Measurements from ENCODE around the gene SFXN5. TPM values are rescaled to one million over a fixed set of nuclear protein-coding genes. Genes with fewer than 3 reads are reported as not detected.
"Not testable (repeated sequence)": the region's sequence is repeated elsewhere in the genome, so short reads cannot be mapped to it uniquely, and the experiment has no call there.

SFXN5 gene
- 8.2 and 13.3 TPM in 2 replicates for total RNA-seq (2014; rRNA removed; shearing (Covaris generic))

GRCh38 chr2:73071360-73072128, at the start of gene SFXN5:
Gene SFXN5, minus strand, starts transcription at chr2:73071712. Its CDS starts 7 bp downstream, at chr2:73071705.
- DNase-seq (ENCODE audit: low read depth in 1 of 2, low spot score in 2 of 2): peak; percentile 97 to 100
- Histone ChIP-seq H3K9me3 (replicated peaks) (no peaks in the 10 kb centered on the region), H3K4me1 (replicated peaks) (peaks cover 16% of the 10 kb centered on the region), H3K27me3 (replicated peaks) (no peaks in the 10 kb centered on the region), H3K36me3 (peaks cover 3% of the 10 kb centered on the region; the same call in 1 of the 2 replicates), H3K4me3 (peak within 1 kb of the TSS; percentile 73), H3K27ac (peak within 1 kb of the TSS; percentile 65)

- not testable (repeated sequence) for H3K27ac ChIP-seq; H3K4me3 ChIP-seq; H3K36me3 ChIP-seq; DNase-seq (ENCODE audit: low read depth in 1 of 2, low spot score in 2 of 2); H3K9me3 ChIP-seq (replicated peaks)
- peaks cover 11% of the 10 kb centered on the region for H3K4me1 ChIP-seq (replicated peaks)
- H3K27me3 ChIP-seq (replicated peaks): 0 out of 2 replicates have a peak, but pooled peaks cover 10% of the 10 kb centered on the region
Measured at GRCh38 chr2:73119611-73120239, 48.2 kb upstream of the SFXN5 start.

- no peaks in the 10 kb centered on the region for H3K27me3 ChIP-seq (replicated peaks)
- no peaks in the 10 kb centered on the region for H3K9me3 ChIP-seq (replicated peaks)
- H3K27ac ChIP-seq: no peak overlapping the region
- H3K4me1 ChIP-seq (replicated peaks): peaks cover 15% of the 10 kb centered on the region
- peak in 1 of 2 experiments; percentile 42 for DNase-seq (ENCODE audit: low read depth in 1 of 2, low spot score in 2 of 2)
- no peak overlapping the region for H3K4me3 ChIP-seq
- peaks cover 2% of the 10 kb centered on the region for H3K36me3 ChIP-seq
Measured at GRCh38 chr2:73117441-73117840, 45.9 kb upstream of the SFXN5 start.

GRCh38 chr2:73116182-73116960, 44.9 kb upstream of the SFXN5 start:
- no peaks in the 10 kb centered on the region for H3K27me3 ChIP-seq (replicated peaks)

GRCh38 chr2:73114273-73114867, 42.9 kb upstream of the SFXN5 start:
- no peaks in the 10 kb centered on the region for H3K9me3 ChIP-seq (replicated peaks)
- peaks cover 35% of the 10 kb centered on the region for H3K4me1 ChIP-seq (replicated peaks)
- H3K36me3 ChIP-seq: peaks cover 4% of the 10 kb centered on the region
- no peak for DNase-seq (ENCODE audit: low read depth in 1 of 2, low spot score in 2 of 2)
- no peaks in the 10 kb centered on the region for H3K27me3 ChIP-seq (replicated peaks)
- H3K4me3 ChIP-seq: no peak overlapping the region
- no peak overlapping the region for H3K27ac ChIP-seq

More at GRCh38 chr2:73116182-73116960, 44.9 kb upstream of the SFXN5 start:
- Histone ChIP-seq H3K4me3 (no peak overlapping the region), H3K36me3 (peaks cover 4% of the 10 kb centered on the region), H3K9me3 (replicated peaks) (no peaks in the 10 kb centered on the region), H3K4me1 (replicated peaks) (peaks cover 26% of the 10 kb centered on the region), H3K27ac (no peak overlapping the region)
- DNase-seq (ENCODE audit: low read depth in 1 of 2, low spot score in 2 of 2): no peak

GRCh38 chr2:73112913-73113854, 41.7 kb upstream of the SFXN5 start, which contains the start of gene RAB11FIP5:
Gene RAB11FIP5, minus strand, starts transcription at chr2:73112948. Its CDS starts 171 bp downstream, at chr2:73112777.
- Histone ChIP-seq H3K4me1 (replicated peaks) (peaks cover 35% of the 10 kb centered on the region), H3K27ac (peak within 1 kb of the TSS; percentile 66), H3K27me3 (replicated peaks) (no peaks in the 10 kb centered on the region), H3K36me3 (peaks cover 4% of the 10 kb centered on the region), H3K9me3 (replicated peaks) (no peaks in the 10 kb centered on the region), H3K4me3 (peak within 1 kb of the TSS; percentile 87)
- peak; percentile 74 to 75 for DNase-seq (ENCODE audit: low read depth in 1 of 2, low spot score in 2 of 2)

- Histone ChIP-seq H3K27ac (peak overlapping the region; percentile 62), H3K4me1 (replicated peaks) (peaks cover 37% of the 10 kb centered on the region)
- peak; percentile 50 to 64 for DNase-seq (ENCODE audit: low read depth in 1 of 2, low spot score in 2 of 2)
Measured at GRCh38 chr2:73112026-73112912, 40.8 kb upstream of the SFXN5 start.

GRCh38 chr2:73111073-73112025, 39.8 kb upstream of the SFXN5 start:
- Histone ChIP-seq H3K4me3 (peak overlapping the region; percentile 87), H3K36me3 (peaks cover 4% of the 10 kb centered on the region), H3K27me3 (replicated peaks) (no peaks in the 10 kb centered on the region), H3K27ac (no peak overlapping the region), H3K9me3 (replicated peaks) (no peaks in the 10 kb centered on the region), H3K4me1 (replicated peaks) (peaks cover 32% of the 10 kb centered on the region)
- DNase-seq (ENCODE audit: low read depth in 1 of 2, low spot score in 2 of 2): peak in 1 of 2 experiments; percentile 61

More at GRCh38 chr2:73112026-73112912, 40.8 kb upstream of the SFXN5 start:
- no peaks in the 10 kb centered on the region for H3K27me3 ChIP-seq (replicated peaks)
- peaks cover 4% of the 10 kb centered on the region for H3K36me3 ChIP-seq
- no peaks in the 10 kb centered on the region for H3K9me3 ChIP-seq (replicated peaks)
- H3K4me3 ChIP-seq: peak overlapping the region; percentile 87

GRCh38 chr2:73110168-73111072, 38.9 kb upstream of the SFXN5 start:
- H3K27me3 ChIP-seq (replicated peaks): no peaks in the 10 kb centered on the region
- no peak for DNase-seq (ENCODE audit: low read depth in 1 of 2, low spot score in 2 of 2)
- H3K27ac ChIP-seq: no peak overlapping the region
- H3K9me3 ChIP-seq (replicated peaks): no peaks in the 10 kb centered on the region
- peaks cover 38% of the 10 kb centered on the region for H3K4me1 ChIP-seq (replicated peaks)
- no peak overlapping the region for H3K4me3 ChIP-seq
- H3K36me3 ChIP-seq: peaks cover 4% of the 10 kb centered on the region

- no peaks in the 10 kb centered on the region for H3K9me3 ChIP-seq (replicated peaks)
- no peak for DNase-seq (ENCODE audit: low read depth in 1 of 2, low spot score in 2 of 2)
- H3K4me1 ChIP-seq (replicated peaks): peaks cover 38% of the 10 kb centered on the region
- no peaks in the 10 kb centered on the region for H3K27me3 ChIP-seq (replicated peaks)
- no peak overlapping the region for H3K27ac ChIP-seq
- H3K4me3 ChIP-seq: no peak overlapping the region
- peaks cover 4% of the 10 kb centered on the region for H3K36me3 ChIP-seq
Measured at GRCh38 chr2:73109431-73110167, 38.1 kb upstream of the SFXN5 start.
